Left renal cortex interstitium (tissue), 4 donors: ENCODE results near the gene RXRA. TPM values are rescaled to one million over a fixed set of nuclear protein-coding genes. Genes with fewer than 3 reads are reported as not detected.
"Not testable (repeated sequence)": the region's sequence is repeated elsewhere in the genome, so short reads cannot be mapped to it uniquely, and the experiment has no call there.

Experiments
- DNase-seq, 4 donors: peaks; one replicate each; pipeline ENCODE4 v3.0.0-alpha.2; 2013; ENCODE audit warnings: low read depth in 4 of 4, low spot score in 2 of 4, missing footprints in 1 of 4
- polyA plus RNA-seq, 4 donors: library from polyadenylated mRNA; unstranded; fragments of 120-200 nt; gene quantifications; one replicate each; pipeline ENCODE4 v1.2.1, GENCODE V29; 2013; ENCODE audit not compliant: insufficient read length in 4 of 4

Gene RXRA
- polyA plus RNA-seq, 4 donors = 38.2 to 61.6 (median 49.6) TPM

DNA sequence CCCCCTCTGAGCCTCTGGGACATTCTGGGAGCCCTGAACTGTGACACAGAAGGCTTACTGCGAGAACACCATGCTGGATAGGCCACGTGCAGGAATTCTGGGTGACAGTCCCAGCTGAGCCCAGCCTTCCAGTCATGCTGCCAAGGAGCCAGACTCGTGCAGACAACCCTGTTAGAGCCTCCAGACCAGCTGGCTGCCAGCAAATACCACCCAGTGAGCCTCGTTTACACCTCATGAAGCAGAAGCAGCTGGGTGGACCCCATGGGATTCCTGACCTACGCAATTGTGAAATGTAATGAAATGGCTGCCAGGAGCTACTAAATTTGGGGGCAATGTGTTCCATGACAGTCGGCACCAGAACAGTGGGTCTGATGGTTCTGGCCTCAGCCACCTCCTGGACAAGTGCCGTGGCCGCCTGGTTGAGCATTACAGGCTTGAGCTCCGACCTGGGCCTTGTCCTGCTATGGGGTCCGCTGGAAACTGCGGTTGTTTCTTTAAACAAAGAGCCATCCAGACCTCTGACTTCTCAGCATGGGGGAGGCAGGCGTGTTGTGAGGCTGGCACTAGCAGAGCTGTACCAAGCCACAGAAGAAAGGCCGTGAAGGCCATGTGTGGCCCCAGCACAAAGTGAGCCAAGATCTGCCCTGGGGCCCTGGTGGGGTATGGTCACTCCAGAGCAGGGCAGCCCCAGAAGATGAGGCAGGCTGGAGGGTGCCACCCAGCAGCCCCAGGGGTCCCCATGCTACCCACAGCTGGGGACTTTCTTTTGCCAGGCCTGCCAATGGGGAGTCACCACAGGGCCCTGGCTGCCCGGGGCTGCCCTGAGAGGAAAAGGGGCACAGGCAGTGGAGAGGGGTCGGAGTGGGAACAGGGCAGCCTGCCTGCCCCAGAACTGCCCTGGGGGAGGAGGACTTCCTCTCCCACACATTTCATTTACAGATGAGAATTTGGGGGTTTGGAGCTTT lies 19.3 kb upstream of the RXRA start:
- DNase-seq = no peak

DNA sequence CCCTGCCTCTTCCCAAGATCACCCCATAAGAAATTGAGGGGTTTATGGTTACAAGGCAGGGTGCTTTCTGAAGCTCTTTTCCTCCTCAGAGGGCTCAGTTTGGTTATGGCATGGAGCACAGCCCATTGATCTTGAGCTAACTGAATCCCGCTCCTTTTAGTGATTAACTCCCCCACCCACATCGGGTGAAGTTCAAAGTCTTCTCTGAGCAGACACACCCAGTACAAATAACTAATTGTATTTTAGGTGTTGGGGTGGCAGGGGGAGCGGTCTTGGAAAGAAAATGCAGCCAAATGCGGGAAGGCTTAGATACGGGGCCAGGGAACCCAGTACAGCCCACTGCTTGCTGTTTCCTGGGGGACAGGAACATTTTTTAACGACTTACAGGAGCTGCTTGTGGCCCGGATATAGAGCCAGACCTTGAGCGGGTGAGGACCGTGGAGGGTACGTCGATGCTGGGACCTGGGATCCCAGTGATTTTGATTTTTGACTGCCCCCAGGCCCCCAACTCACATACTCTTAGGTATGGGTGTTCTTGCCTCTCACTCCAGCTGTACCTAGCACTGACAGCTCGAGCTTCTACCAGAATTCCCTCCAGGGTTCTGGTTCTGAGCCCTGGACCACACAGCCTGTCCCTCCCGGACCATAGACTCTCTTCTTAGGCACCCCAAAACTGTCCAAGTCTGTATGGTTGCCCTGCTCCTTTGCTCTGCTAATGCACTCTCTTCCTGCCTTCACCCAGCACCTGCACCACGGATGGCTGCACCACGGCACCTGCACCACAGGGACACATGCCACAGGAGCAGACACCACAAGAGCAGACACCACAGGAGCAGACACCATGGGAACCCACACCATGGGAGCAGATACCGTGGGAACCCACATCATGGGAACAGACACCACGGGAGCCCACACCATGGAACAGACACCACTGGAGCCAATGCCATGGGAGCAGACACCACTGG lies 18.3 kb upstream of the RXRA start:
- no peak for DNase-seq

DNA sequence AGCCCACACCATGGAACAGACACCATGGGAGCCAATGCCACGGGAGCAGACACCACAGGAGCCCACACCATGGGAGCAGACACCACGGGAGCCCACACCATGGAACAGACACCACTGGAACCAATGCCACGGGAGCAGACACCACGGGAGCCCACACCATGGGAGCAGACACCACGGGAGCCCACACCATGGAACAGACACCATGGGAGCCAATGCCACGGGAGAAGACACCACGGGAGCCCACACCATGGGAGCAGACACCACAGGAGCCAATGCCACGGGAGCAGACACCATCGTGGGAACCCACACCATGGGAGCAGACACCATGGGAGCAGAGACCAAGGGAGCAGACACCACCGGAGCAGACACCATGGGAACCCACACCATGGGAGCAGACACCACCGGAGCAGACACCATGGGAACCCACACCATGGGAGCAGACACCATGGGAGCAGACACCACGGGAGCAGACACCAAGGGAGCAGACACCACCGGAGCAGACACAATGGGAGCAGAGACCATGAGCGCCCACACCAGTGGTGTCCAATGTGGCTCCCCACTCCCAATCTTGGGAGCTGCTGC lies 17.5 kb upstream of the RXRA start:
- DNase-seq = not testable (repeated sequence)

DNA sequence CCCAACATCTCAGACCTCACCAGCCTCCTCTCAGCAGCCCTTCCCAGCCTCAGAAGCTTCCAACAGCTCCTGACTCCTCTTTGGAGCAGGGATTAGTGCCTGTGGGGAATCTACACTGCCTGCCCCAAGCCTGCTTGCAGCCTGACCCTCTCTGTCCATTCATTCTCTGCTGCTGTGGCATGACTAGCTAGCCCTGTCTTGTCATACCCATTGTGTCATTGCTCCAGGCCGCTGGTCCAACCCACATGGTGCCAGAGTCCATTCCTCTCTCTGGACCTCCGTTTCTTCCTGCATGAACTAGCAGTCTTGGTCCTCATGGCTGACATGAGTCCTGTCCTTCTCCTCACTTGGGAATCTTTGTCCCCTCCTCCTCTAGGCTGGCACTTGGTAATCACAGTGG lies 12.8 kb upstream of the RXRA start:
- no peak for DNase-seq

DNA sequence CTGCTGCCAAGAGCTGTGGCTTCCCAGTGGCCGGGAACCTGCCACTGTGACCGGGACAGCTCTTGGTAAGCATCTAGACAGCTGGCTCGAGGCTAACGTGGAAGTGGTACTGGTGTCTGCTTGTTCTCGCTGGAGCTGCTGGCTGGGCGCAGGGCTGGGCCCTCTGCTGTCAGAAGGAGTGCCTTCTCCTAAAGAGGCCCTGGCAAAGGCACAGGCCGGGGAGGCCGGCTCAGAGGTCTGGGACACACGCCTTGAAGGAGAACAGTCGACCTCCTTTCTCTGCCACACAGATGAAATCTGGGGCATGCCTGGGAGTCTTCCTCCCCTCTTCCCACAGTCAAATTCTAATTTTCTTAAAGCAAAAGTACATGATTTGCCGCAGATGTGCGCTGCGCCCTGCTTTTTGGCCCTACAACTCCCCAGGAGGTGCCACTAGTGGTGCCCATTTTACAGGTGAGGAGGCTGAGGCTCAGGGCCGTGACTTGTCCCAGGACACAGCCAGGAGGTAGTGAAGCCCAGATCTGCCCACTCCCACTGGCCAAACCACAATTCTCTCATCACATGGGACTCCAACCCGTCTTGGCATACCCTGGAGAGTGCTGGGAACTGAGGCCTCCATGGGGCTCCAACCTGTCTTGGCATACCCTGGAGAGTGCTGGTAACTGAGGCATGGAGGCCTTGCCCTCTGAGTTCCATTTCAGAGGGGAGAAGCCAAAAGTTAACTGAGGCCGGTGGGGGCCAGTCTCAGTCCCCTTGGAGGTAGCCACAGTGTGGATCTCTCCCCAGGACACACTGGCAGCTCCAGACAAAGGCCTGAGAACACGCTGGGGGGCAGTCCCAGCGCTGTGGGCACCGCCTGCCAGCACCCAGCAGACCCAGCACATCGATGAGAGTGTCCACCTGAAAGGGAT lies 12.0 kb upstream of the RXRA start:
- DNase-seq = no peak

DNA sequence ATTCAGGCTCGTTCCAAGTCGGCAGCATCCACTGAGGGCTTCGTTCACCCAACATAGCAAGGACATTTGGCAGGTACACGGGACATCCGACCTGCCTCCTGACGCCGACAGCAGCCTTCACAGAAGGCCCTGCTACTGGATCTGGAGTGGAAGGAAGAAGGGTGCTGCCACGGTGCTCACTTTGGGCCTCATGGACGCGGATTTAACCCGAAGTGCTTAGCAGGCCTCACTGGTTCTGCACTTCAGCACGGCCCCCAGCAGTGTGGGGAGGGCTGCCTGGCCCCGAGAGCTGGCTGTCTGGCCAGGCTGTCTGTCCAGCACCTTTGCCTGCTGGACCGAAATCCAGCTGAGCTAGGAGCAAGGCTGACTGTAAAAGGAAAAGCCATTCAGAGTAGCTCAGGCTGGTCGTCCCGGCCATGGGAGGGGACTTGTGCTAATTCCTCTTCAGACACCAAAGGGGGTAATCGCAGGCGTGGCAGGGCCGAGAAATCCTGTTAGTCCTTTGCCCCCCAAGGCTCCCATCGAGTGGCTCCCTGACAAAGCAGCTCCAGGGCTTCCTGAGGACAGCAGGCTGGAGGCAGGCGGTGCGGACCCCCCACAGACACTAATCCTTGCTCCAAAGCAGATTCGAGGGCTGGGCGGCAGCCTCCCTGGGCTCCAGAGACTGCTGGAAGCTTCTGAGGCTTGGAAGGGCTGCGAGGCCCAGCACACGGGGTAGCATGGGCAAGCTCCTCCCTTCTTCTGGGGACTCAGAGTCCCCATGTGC lies 11.1 kb upstream of the RXRA start:
- DNase-seq = no peak

DNA sequence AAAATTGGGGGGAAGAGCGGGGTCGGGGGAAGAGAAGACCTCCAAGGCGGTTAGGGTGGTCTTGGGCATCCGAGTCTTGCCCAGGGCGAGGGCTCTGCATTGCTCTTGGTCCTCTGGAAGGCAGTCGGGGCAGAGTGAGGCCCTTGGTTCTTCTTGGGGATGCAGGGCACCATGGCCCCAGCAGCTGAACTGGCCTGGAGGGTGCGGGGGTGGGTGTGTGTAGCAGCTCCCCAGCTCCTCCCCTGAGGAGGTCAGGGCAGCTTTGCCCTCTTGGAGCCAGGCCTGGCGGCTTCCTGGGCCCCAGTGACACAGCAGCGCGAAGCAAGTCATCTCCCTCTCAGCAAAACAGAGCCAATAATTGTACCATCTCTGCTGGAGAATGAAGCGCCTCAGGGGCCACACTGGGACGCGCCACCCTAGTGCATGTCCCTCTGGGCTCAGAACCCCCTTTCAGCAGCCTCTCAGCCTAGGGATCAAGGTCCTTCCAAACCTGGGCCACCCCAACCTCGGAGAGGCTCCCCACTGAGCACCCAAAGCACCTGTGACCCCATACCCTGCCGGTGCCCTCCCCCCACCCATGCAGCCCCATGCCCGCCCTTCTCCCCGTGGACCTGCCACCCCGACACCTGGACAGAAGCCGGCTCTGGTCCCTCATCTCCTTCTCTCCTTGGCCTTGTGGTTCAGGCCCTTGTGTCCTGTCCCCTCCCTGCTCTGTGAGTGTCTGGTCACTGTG lies 10.4 kb upstream of the RXRA start:
- no peak for DNase-seq

DNA sequence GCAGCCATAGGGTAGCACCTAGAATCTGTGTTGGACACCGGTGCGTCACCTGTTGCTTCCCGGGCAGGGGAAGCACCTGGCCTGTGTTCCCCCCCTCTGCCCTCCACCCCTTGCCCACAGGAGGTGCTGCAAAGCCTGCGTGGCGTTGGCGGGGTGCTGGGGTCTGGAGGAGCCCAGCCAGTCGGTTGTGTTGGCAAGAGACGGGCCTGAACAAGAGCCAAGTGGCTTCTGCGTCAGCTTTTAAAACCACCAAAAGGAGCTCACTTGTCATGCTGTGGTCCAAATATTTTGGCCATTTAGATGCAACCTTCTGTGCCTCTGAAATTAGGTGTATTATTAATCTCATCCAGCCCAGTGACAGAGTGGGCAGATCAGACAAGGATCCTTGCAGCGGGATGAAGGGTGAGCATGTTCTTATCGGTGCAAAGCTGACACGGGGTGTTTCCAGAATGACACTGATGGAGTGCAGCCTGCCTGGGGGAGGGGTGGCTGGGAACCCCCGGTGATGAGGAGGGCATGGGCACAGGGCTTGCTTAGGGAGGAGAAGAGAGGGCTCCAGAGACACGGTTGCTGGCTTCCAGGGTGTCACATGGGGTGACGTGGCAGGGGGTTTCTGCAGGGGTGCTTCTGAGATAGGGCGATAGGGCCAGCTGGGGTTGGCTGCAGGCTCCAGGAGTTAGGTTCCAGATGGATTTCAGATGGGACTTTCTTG lies 9.7 kb upstream of the RXRA start:
- DNase-seq = no peak

DNA sequence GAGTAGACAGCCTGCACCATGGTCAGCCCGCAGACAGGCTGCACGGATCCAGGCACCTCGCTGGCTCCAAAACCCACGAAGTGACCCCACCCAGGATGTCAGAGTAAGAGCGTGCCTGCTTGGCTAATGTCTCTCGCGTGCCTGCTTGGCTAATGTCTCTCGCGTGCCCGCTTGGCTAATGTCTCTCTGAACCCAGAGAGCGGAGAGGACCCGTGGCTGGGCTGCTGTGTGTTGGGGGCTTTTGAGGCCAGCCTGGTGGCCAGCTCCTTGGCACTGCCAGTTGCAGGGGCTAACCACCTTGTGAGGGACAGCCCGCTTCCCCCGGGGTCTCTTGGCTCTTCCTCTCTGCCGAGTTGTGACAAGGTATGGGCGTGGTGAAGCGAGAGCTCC lies 8.9 kb upstream of the RXRA start:
- no peak for DNase-seq

DNA sequence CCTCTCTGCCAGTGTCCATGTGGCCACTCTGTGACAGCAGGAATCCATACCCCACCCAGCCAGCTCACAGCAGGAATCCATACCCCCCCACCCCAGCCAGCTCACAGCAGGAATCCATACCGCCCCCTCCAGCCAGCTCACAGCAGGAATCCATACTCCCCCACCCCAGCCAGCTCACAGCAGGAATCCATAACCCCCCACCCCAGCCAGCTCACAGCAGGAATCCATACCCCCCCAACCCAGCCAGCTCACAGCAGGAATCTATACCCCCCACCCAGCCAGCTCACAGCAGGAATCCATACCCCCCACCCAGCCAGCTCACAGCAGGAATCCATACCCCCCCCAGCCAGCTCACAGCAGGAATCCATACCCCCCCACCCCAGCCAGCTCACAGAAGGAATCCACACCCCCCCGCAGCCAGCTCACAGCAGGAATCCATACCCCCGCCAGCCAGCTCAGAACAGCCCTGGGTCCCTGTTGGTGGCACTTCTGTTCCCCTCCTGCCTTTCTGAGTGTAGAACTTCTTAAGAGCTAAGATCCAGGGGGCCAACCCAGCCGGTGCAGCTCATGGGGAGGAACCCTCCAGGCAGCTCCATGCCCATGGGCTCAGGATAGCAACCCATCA lies 8.4 kb upstream of the RXRA start:
- DNase-seq = no peak

DNA sequence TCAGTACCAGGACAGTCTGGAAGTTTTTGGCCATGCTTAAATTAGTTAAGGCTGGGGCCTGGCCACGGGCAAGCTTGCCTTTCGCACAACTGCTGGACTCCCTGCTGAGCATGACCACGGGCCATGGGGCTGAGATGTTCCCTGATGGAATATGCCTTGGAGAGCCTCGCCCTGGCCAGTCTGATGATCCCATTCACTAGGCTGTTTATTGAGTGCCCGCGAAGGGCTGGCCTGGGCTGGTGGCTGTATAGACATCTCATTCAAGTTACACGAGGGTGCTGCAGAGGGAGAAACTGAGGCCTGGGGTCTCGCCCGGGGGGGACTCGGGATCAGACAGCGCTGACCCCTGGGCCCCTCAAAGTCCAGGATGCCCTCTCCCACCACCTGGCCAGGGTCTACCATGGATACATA lies 7.8 kb upstream of the RXRA start:
- no peak for DNase-seq

DNA sequence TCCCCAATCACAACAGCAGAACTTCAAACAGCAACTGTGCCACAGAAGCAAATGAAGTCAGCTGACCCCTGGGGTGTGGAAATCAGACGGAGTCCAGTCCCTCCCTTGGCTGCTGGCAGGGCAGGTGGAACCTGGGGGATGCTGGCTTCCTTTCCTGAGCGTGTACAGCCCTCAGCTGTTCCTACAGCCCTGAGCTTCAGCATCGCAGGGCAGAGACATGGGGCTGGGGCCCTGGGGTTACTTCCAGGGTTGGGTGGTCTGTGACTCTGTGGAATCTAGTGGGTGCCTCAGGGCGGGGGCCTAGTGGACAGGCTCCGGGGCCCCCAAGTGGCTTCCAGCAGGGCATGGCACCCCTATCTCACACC lies 7.3 kb upstream of the RXRA start:
- no peak for DNase-seq

DNA sequence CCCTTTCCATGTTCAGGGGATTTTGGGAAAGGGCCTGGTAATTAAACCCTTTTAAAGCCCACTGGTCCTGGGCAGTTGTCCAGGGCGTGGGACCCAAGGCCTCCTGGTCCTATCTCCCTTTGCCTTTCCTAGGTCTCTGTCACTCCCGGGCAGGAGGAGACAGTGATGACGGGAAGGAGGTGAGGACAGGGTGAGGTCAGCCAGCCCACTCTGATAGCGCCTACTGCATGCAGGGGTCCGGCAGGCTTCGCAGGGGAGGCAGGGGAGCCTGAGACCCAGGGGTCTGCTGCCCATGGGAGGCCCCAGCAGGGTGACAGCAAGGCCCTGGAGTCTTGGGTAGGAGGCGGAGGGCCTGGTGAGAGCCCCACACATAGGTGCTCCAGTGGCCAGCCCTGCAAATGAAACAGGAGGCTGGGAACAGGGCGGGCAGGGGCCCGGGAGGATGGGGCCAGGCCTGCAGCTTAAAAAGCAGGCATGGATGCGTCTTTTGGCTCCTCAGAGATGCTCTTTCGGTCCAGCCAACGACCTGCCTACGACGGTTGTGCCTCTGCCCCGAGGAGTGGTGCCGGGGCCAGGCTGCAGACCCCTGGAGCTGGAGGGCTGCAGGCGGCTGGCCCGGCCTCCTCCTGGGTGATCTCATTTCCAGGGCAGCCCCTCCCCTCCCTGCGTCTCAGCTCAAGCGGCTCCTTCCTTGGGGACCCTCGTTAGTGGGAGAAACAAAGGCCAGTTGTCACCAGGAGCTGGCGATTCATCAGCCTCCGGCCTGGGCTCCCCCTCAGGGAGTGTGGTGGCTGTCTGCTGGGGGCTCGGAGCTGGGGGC lies 6.7 kb upstream of the RXRA start:
- no peak for DNase-seq

DNA sequence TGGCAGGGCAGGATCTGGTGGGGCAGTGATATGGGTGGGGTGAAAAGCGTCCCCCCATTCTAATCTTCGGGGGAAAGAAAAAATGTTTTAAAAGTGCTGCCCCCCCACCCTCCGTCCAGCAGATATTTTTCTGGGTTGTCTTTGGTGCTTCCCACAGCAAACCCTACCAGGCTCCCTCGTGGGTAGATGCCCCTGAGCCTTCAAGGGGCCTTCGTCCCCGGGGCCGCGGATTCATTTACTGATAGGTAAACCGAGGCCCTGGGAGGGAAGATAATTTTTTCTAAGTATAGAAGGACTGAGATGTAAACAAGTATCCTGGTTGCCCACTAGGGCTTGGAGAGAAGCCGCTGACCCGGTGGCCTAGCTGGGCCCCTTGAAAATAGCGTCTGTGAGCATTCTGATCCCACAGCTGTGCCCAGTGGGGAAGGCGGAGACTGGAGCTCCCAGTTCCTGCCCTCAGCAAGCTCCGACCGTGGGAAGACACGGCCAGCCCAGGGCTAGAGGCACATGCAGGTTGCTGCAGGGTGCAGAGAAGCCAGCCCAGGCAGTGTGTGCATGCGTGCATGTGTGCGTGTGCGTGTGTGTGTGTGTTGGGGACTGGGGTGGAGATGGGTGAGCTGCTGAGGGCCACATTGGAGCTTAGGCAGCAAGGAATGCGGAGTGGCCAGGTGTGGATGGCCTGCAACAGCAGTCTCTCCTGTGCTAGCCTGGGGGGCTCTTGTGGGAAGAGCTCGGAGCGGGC lies 6.0 kb upstream of the RXRA start:
- no peak for DNase-seq

DNA sequence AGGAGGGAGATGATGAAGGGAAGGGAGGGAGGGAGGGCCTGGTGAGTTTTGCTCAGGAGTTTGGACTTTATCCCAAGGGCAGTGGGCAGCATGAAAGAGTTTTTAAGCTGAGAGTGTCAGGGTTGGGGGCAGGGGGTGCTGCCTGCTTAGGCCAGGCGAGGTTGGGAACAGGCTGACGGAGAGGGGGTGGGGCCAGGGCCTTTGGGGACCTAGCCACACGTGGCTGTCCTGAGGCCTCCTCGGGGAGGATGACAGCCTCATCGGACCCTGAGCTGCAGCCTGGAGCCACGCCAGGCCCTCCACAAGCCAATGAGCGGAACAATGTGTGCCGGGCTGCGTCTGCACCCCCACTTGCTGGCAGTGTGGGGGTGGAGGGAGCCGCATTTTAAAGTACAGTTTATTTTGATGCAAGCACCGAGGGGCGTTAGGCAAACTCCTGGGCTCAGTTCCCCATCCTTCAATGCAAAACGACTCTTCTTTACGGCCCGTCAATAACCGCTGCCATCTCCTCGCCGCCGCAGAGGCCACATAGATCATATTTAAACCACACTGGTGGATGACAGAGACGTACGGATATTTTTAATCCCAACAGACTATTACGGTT lies 5.3 kb upstream of the RXRA start:
- DNase-seq = no peak

DNA sequence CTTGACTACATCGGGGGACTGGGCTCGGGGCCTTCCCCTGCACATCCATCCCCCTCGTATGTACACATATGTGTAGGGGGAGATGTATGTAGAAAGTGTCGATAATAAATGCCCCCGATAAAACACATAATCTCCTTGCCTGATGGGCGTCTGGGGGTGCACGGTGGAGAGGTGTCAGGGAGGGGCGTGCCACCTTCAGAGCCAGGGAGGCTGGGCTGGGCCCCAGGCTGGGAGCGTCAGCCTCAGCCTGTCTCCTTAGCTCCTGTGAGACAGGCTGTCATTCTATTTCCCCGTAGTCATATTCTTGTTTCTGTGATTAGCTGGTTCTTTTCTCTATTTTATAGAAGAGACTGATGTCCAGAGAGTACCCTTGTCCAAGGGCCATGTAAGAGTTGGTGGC lies 4.7 kb upstream of the RXRA start:
- no peak for DNase-seq
